ENCODE measurements around the gene EMCN.
"Not testable (repeated sequence)": the region's sequence is repeated elsewhere in the genome, so short reads cannot be mapped to it uniquely, and the experiment has no call there.

Gene EMCN

GRCh38 chr4:100489305-100489704 lies 28.5 kb downstream of the EMCN start:
- DNase-seq, result no peak

DNA sequence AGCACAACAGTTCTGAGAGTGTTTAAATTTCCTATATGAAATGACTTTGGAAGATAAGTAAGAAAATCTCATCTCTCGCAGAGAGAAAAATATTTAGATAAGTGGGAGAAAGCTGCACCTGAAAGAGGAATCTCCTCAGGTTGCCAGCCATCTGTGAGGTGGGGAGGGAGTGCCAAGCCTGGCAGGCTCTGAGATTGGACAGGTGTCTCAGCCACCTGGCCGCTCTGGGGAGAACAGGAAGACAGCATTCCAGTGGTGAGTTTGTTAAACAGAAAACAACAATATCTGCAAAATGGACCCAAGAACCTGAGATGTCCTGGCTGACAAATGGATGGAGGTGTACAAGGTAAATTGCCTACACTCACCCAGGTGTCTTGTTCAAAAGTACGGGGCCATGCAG lies 31.3 kb downstream of the EMCN start:
- no peak for DNase-seq

DNA sequence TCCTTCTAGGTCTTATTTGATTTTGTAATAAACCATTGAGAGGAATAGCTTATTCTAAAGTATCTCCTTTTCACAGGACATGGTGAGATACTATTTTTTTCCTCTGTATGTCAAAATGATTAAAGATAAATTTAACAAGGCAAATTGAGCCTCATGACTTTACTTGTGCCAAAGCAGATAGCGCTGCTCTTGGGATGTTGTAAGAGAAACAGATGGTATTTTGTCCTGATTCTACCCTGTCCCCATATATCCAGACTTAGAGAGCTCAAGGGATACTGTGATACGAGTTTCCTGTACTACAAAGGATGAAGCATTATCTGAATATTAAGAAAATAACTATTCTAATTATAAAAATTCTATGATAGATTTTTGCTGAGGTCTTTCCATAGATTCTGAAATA lies 34.0 kb downstream of the EMCN start:
- DNase-seq, result no peak

DNA sequence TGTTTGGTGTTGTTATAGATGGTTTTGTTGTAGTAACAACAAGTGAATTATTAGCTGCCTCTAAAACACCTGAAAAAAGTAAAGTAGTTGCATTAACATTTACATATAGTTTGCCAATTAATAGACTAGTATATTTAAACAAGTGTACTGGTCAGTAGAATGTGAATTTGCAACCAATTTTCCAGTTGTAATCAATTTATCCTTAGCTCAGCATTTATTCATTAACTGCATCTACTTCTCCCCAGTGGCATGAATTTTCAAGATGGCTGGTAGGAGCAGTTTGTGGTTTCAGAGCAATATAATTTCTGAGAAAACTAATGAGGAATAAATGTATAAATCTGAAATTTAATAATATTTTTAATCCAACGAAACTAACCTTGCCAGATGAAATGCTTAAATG lies 37.9 kb downstream of the EMCN start:
- no peak for DNase-seq

GRCh38 chr4:100469555-100469954 lies 48.3 kb downstream of the EMCN start:
- DNase-seq, result no peak

- DNase-seq, result no peak
Observed at GRCh38 chr4:100466501-100466900, 51.3 kb downstream of the EMCN start.

GRCh38 chr4:100461807-100462605 lies 55.8 kb downstream of the EMCN start:
- DNase-seq, result no peak

DNA sequence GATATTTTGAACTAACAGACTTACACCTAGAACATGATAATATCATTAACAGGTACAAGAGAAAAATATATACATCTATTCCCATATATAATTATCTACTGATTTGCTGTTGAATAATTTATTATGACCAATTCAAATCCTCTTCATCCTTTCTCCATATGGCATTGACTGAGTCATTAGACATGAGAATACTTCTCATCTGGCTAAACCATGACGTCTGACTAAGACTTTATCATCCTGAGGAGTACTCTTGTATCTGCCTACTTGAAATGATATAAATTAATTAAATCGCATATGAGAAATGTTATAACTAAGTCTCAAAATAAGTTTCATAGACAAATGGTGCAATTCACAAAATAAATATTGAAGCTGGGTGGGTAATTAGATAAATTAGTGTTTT lies 67.4 kb downstream of the EMCN start:
- no peak for DNase-seq

GRCh38 chr4:100431416-100431815 lies 86.4 kb downstream of the EMCN start:
- no peak for DNase-seq

- no peak for DNase-seq
Observed at GRCh38 chr4:100430451-100430850, 87.4 kb downstream of the EMCN start.

DNA sequence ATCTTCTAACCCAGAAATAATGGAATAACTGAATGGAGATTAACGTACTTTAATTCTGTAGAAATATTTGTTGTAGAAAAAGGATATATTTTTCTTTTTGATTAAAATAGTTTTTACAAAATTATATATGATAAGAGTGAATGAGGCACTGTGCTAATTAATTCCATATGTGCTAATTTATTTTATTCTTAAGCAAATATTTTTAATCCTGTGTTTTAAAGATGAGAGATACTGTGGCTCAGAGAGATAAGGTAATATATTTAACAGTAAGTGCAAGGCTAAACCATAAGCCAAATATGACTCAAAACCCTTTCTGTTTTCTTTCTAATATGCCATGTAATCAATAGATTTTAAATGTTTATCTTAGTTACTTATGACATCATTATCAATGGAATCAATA lies 88.2 kb downstream of the EMCN start:
- DNase-seq, result no peak

DNA sequence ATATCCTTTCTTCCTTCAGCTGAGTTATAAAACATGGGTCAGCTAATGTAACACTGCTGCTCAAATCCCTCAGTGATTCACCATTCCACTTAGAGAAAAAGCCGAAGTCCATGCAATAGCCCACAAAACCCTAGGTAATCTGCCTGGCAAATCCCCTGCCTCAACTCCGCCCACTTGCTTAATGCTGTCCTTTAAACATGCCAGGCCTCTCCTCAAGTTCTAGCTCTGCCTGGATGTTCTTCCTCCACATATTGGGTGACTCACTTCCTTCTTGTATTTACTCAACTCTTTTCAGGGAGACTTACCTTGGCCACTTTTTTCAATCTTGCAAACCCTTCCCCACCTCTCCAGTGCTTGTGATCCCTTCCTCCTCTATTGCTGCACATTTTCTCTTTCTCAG lies 89.8 kb downstream of the EMCN start:
- DNase-seq, result no peak

DNA sequence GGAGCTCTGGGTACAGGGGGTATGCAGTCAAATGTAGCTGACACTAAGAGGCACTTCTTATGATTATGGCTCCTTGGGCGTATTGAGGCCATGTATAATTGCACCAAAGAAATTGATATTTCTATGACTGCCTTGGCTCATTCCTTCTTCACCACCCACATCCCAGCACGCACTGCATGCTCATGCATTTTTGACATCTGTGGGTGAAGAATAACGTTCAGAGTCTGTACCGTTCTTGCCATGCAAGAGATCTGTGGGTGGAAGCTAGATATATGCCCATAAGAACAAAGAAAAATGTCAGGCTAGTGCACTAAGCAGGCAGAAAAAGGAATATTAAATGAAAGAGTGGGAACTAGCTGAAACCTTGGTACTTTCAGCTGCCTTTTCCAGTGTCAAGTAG lies 93.4 kb downstream of the EMCN start:
- DNase-seq, result no peak

DNA sequence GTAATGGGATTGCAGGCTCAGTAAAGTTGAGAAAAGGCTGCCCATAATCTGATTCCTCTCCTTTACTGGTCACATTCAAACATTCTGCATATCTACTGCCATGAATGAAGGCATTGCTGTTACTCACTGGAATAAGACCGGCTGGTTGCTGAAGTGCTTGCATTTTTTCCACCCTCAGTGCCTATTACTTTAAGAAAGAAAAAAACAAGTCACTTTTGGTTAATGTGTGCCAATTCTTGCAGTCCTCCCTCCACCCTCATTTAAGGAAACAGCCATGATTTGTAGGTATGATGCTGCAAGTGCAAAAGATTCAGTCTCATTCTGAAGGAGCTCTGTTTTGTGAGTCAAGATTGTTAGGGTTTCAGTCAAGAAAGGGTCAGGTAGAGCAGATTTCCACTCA lies 94.9 kb downstream of the EMCN start:
- DNase-seq, result no peak

DNA sequence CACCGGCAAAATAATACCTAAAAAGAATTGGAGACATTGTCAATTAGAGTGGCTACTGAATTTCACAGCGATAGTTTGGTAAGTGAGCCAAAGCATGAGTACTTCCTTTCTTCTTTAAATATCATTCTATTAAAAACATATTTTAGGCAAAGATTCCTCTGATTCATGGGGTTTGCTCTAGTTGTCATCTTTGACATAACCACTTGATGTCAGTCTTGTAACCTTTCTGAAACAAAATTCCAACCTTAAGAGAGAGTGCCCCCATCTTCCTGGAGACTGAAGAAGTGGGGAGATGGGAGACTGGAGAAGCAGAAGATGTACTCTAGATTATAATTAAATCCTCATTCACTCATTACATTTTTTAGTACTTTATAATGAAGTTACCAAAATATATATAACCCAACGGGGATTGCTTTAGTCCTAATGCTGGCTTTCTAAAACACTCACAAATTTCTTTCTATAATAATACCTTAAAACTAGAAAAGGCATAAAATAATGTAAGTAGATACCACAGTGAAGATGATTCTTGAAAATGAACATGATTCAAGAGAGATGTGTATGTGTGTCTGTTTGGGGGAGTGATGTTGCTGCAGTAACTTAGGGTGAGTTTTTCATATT lies 96.4 kb downstream of the EMCN start:
- no peak for DNase-seq

- DNase-seq, result no peak
Observed at GRCh38 chr4:100420571-100420970, 97.3 kb downstream of the EMCN start.

- DNase-seq, result no peak
Observed at GRCh38 chr4:100417565-100417964, 100.3 kb downstream of the EMCN start.

- DNase-seq, result no peak
Observed at GRCh38 chr4:100414016-100414790, 103.6 kb downstream of the EMCN start.

GRCh38 chr4:100391863-100392262 lies 126.0 kb downstream of the EMCN start:
- no peak for DNase-seq

DNA sequence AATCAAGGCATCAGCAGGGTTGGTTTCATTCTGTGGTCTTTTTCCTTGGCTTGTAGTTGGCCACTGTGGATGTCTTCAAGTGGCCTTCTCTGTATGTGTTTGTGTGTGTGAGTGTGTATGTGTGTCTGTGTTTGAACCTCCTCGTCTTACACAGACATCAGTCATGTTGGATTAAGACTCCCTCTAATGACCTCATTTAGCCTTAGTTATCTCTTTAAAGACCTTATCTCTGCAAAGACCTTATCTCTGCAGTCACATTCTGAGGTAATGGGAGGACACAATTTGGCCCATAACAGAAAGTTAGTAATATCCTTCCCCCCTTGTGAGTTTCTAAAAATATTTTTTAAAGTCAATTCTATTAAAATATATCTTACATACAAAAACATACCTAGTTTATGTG lies 126.7 kb downstream of the EMCN start:
- no peak for DNase-seq

GRCh38 chr4:100386270-100386669 lies 131.6 kb downstream of the EMCN start:
- no peak for DNase-seq

GRCh38 chr4:100380401-100380800 lies 137.4 kb downstream of the EMCN start:
- not testable (repeated sequence) for DNase-seq

- no peak for DNase-seq
Observed at GRCh38 chr4:100379583-100380105, 138.2 kb downstream of the EMCN start.

DNA sequence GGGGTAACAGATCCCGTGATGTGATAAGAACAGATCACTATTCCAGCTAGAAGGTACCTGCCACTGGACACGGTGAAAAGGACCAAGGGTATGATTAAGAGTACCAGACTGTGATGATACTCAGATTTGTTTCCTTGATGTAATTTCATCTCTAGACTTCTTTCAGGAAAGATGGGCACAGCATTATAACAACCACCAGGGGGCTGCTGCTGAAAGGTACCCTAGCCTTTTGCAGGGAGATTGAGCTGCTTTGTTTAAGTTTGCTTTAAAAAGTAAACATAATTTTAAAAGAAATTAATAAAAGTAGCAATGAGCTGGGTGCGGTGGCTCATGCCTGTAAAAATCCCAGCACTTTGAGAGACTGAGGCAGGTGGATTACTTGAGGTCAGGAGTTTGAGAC lies 145.4 kb downstream of the EMCN start:
- DNase-seq, result no peak

Data from CD4-positive, alpha-beta T cell treated with Interleukin-1 beta for 1 hour (primary cell).